HCT116 (cell line): Measurements from ENCODE around the gene POC1A. TPM values are rescaled to one million over a fixed set of nuclear protein-coding genes. Genes with fewer than 3 reads are reported as not detected.

ENCODE experiments used
- ATAC-seq: fragments of 200-7000 bp; cut with Tn5 transposase; 2 replicates; pipeline ENCODE4 v1.9.1; 2020; ENCODE audit warnings: mild to moderate bottlenecking, moderate library complexity
- BruUV-seq: library from RNA; stranded (reverse); fragments of 400-500 nt; replicated peaks from 2 replicates; lab custom pipeline; 2021; lab: Mats Ljungman, UMichigan
- CTCF ChIA-PET: fragments of 300-600 bp; sonication (Branson Sonifier 250); formaldehyde crosslinking; loops from one replicate; lab custom pipeline; 2021; ENCODE audit warnings: antibody characterized with exemption; lab: Charles Lee
- POLR2A ChIA-PET: fragments of 300-600, 350-600 bp; sonication (Branson Sonifier 250); formaldehyde crosslinking; loops from one replicate; lab custom pipeline; 2021; ENCODE audit warnings: antibody characterized with exemption; lab: Charles Lee
- RAD21 ChIA-PET, 2 experiments: fragments of 300-600 bp; sonication (Branson Sonifier 250); formaldehyde crosslinking; loops; one replicate each; lab custom pipeline; 2023; ENCODE audit warnings: low total read pairs in 2 of 2; ENCODE audit not compliant: uncharacterized antibody in 2 of 2, unreplicated experiment in 2 of 2, low non-redundant PET in 1 of 2; lab: Charles Lee
- DNase-seq: peaks from one replicate; pipeline ENCODE4 v3.0.0-alpha.2; 2010; ENCODE audit warnings: low read depth, low spot score
- H2AFZ ChIP-seq: fragments of 200-600 bp; shearing (Covaris generic), sonication (generic); 2 replicates; pipeline ENCODE4 v1.6.1; 2017; ENCODE audit warnings: low read depth, mixed run types, mixed read lengths, antibody characterized with exemption, low read length; ENCODE audit not compliant: poor library complexity, severe bottlenecking
- H3K27ac ChIP-seq: 2 replicates; pipeline ENCODE4 v1.5.1; 2012; ENCODE audit warnings: low read depth, low read length
- H3K27me3 ChIP-seq: fragments of 200-600 bp; sonication (generic); 2 replicates; pipeline ENCODE4 v1.6.1; 2016; ENCODE audit warnings: mixed run types, low read length, mixed read lengths; ENCODE audit not compliant: insufficient read depth
- H3K36me3 ChIP-seq, 2 experiments: fragments of 200-500 bp in 1 of 2; fragments of 200-600 bp in 1 of 2; sonication (Bioruptor generic) in 1 of 2; sonication (generic) in 1 of 2; 2 replicates each; pipeline versions ENCODE4 v1.5.1 to v1.6.1; 2014 to 2016; ENCODE audit warnings: low read length in 2 of 2, inconsistent platforms in 1 of 2, mixed read lengths in 1 of 2, mixed run types in 1 of 2; ENCODE audit not compliant: insufficient read depth in 2 of 2, control insufficient read depth in 1 of 2
- H3K4me1 ChIP-seq, 2 experiments: fragments of 200-600 bp in 1 of 2; sonication (generic) in 1 of 2; 2 replicates each; pipeline versions ENCODE4 v1.5.1 to v1.6.1; 2012 to 2017; ENCODE audit warnings: low read length in 2 of 2, inconsistent platforms in 1 of 2, mild to moderate bottlenecking in 1 of 2, mixed read lengths in 1 of 2, mixed run types in 1 of 2, moderate library complexity in 1 of 2; ENCODE audit not compliant: insufficient read depth in 2 of 2, control insufficient read depth in 1 of 2
- H3K4me2 ChIP-seq: fragments of 200-600 bp; sonication (generic); 2 replicates; pipeline ENCODE4 v1.6.1; 2017; ENCODE audit warnings: mixed run types, low read length, mixed read lengths
- H3K4me3 ChIP-seq, 2 experiments: fragments of 200-600 bp in 1 of 2; sonication (generic) in 1 of 2; replicated peaks in 1 of 2; 2 replicates each; pipeline ENCODE4 v1.5.1; 2011 to 2016; ENCODE audit warnings: low read length in 2 of 2, control low read depth in 1 of 2, low read depth in 1 of 2, mild to moderate bottlenecking in 1 of 2, mixed read lengths in 1 of 2, mixed run types in 1 of 2
- H3K79me2 ChIP-seq: fragments of 200-600 bp; sonication (generic); 2 replicates; pipeline ENCODE4 v1.6.1; 2017; ENCODE audit warnings: mild to moderate bottlenecking, mixed run types, low read length, moderate library complexity, mixed read lengths; ENCODE audit not compliant: insufficient read depth
- H3K9ac ChIP-seq: fragments of 200-600 bp; sonication (generic); 2 replicates; pipeline ENCODE4 v1.6.1; 2016; ENCODE audit warnings: low read length, mixed read lengths
- H3K9me2 ChIP-seq: fragments of 200-600 bp; sonication (generic), shearing (Covaris generic); 2 replicates; pipeline ENCODE4 v1.6.1; 2017; ENCODE audit warnings: mixed run types, mild to moderate bottlenecking, moderate library complexity; ENCODE audit not compliant: insufficient read depth
- H3K9me3 ChIP-seq, 2 experiments: fragments of 200-500 bp in 1 of 2; fragments of 200-600 bp in 1 of 2; sonication (Bioruptor generic) in 1 of 2; sonication (generic) in 1 of 2; 2 replicates each; pipeline ENCODE4 v1.6.1; 2014 to 2017; ENCODE audit warnings: low read length in 2 of 2, mixed read lengths in 2 of 2, inconsistent platforms in 1 of 2, low read depth in 1 of 2, mild to moderate bottlenecking in 1 of 2, mixed run types in 1 of 2, moderate library complexity in 1 of 2; ENCODE audit not compliant: control insufficient read depth in 1 of 2, insufficient read depth in 1 of 2
- H4K20me1 ChIP-seq: fragments of 200-600 bp; sonication (generic), shearing (Covaris generic); 2 replicates; pipeline ENCODE4 v1.6.1; 2017; ENCODE audit warnings: mixed run types, mild to moderate bottlenecking, moderate library complexity; ENCODE audit not compliant: insufficient read depth
- CEBPB ChIP-seq: IDR thresholded peaks from 2 replicates; pipeline ENCODE4 v1.6.1; 2012; ENCODE audit warnings: low read depth
- EGR1 ChIP-seq: IDR thresholded peaks from 2 replicates; pipeline ENCODE4 v1.6.1; 2012; ENCODE audit warnings: low read depth
- ELF1 ChIP-seq: IDR thresholded peaks from 2 replicates; pipeline ENCODE4 v1.6.1; 2012; ENCODE audit warnings: low read depth, borderline replicate concordance
- EZH2 ChIP-seq: fragments of 200-600 bp; sonication (generic); IDR thresholded peaks from 2 replicates; pipeline ENCODE4 v1.6.1; 2017; ENCODE audit warnings: antibody characterized with exemption, mixed run types
- EZH2phosphoT487 ChIP-seq: fragments of 200-600 bp; IDR thresholded peaks from 2 replicates; pipeline ENCODE4 v1.6.1; 2018; ENCODE audit warnings: antibody characterized with exemption, borderline replicate concordance
- FOSL1 ChIP-seq: IDR thresholded peaks from 2 replicates; pipeline ENCODE4 v1.6.1; 2012; ENCODE audit warnings: low read depth
- JUND ChIP-seq: IDR thresholded peaks from 2 replicates; pipeline ENCODE4 v1.6.1; 2012
- POLR2AphosphoS5 ChIP-seq: IDR thresholded peaks from 2 replicates; pipeline ENCODE4 v1.6.1; 2011; ENCODE audit warnings: mild to moderate bottlenecking, low read depth, low read length, moderate library complexity
- RAD21 ChIP-seq: IDR thresholded peaks from 2 replicates; pipeline ENCODE4 v1.6.1; 2012; ENCODE audit warnings: low read depth, mild to moderate bottlenecking
- SP1 ChIP-seq: IDR thresholded peaks from 2 replicates; pipeline ENCODE4 v1.6.1; 2012; ENCODE audit warnings: low read depth
- SRF ChIP-seq: IDR thresholded peaks from 2 replicates; pipeline ENCODE4 v1.6.1; 2012; ENCODE audit warnings: low read depth
- YY1 ChIP-seq: IDR thresholded peaks from 2 replicates; pipeline ENCODE4 v1.6.1; 2011; ENCODE audit warnings: low read length, low read depth, moderate library complexity, mild to moderate bottlenecking; ENCODE audit not compliant: insufficient replicate concordance; ENCODE audit errors: extremely low read depth
- ZFX ChIP-seq: fragments of 450-650 bp; IDR thresholded peaks from 2 replicates; pipeline ENCODE4 v1.6.1; 2017
- ZNF274 ChIP-seq: fragments of 200-500 bp; sonication (Bioruptor generic); IDR thresholded peaks from 2 replicates; pipeline ENCODE4 v1.6.1; 2014; ENCODE audit warnings: mild to moderate bottlenecking, low read depth, low read length, inconsistent platforms
- intact Hi-C: fragments of 100-400 bp; cut with micrococcal nuclease; formaldehyde crosslinking; loops from 2 replicates; pipeline ENCODE4 v1.10.0; 2022
- total RNA-seq: library from RNA; stranded (reverse); gene quantifications from one replicate; pipeline ENCODE4 v1.2.1, GENCODE V29; 2021; ENCODE audit not compliant: unreplicated experiment
- TF ChIP-seq, protein P1 (sequence below): IDR thresholded peaks from 2 replicates; pipeline ENCODE4 v1.6.1; 2012
- TF ChIP-seq, protein P2 (sequence below): IDR thresholded peaks from 2 replicates; pipeline ENCODE4 v1.6.1; 2012; ENCODE audit warnings: low read depth
- TF ChIP-seq, protein P3 (sequence below): IDR thresholded peaks from 2 replicates; pipeline ENCODE4 v1.6.1; 2012
- TF ChIP-seq, protein P4 (sequence below): IDR thresholded peaks from 2 replicates; pipeline ENCODE4 v1.6.1; 2011; ENCODE audit warnings: mild to moderate bottlenecking, low read length, moderate library complexity; ENCODE audit not compliant: insufficient replicate concordance; ENCODE audit errors: extremely low read depth

The POC1A gene
- total RNA-seq, 1 experiment from 2014 or later = 34.0 TPM

DNA sequence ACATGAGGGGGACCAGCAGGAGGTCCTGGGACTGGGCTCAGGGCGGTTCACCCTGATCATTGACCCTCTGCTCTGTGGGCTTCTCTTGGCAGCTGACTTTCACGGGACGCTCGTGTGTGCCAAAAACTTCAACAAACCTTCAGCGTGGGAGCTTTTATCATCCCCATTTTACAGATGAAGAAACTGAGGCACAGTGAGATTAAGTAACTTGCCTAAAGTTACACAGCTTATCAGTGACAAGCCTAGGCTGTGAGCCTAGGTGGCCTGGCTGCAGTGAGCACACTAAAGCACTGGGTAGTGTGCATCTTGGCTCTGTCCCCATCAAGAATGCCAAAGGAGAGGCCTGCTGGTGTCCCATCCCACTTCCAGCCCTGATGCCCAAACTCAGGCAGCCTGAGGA, 74.3 kb downstream of the POC1A start:
- DNase-seq (no peak), ATAC-seq (no peak)
- CTCF ChIA-PET = no interaction called here
- H3K9ac ChIP-seq = no peak overlapping the region
- H3K79me2 ChIP-seq = no peaks in the 10 kb centered on the region
- no peaks in the 10 kb centered on the region for H4K20me1 ChIP-seq
- intact Hi-C loops = no loop called here
- RAD21 ChIA-PET = no interaction called here
- no peak overlapping the region for H3K4me2 ChIP-seq
- no TSS peak for BruUV-seq
- H3K4me1 ChIP-seq = no peaks in the 10 kb centered on the region
- no peak overlapping the region for H2AFZ ChIP-seq
- H3K9me2 ChIP-seq = no peaks in the 10 kb centered on the region
- no peaks in the 10 kb centered on the region; a peak in 1 of 4 replicates for H3K36me3 ChIP-seq
- no peak overlapping the region for H3K27ac ChIP-seq
- POLR2A ChIA-PET = no interaction called here
- H3K27me3 ChIP-seq = no peaks in the 10 kb centered on the region
- no peak for TF ChIP-seq EGR1
- no peak for TF ChIP-seq CEBPB
- no peak for TF ChIP-seq POLR2AphosphoS5
- TF ChIP-seq RAD21 = no peak
- TF ChIP-seq, protein P1, sequence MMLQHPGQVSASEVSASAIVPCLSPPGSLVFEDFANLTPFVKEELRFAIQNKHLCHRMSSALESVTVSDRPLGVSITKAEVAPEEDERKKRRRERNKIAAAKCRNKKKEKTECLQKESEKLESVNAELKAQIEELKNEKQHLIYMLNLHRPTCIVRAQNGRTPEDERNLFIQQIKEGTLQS = no peak
- TF ChIP-seq, protein P2, sequence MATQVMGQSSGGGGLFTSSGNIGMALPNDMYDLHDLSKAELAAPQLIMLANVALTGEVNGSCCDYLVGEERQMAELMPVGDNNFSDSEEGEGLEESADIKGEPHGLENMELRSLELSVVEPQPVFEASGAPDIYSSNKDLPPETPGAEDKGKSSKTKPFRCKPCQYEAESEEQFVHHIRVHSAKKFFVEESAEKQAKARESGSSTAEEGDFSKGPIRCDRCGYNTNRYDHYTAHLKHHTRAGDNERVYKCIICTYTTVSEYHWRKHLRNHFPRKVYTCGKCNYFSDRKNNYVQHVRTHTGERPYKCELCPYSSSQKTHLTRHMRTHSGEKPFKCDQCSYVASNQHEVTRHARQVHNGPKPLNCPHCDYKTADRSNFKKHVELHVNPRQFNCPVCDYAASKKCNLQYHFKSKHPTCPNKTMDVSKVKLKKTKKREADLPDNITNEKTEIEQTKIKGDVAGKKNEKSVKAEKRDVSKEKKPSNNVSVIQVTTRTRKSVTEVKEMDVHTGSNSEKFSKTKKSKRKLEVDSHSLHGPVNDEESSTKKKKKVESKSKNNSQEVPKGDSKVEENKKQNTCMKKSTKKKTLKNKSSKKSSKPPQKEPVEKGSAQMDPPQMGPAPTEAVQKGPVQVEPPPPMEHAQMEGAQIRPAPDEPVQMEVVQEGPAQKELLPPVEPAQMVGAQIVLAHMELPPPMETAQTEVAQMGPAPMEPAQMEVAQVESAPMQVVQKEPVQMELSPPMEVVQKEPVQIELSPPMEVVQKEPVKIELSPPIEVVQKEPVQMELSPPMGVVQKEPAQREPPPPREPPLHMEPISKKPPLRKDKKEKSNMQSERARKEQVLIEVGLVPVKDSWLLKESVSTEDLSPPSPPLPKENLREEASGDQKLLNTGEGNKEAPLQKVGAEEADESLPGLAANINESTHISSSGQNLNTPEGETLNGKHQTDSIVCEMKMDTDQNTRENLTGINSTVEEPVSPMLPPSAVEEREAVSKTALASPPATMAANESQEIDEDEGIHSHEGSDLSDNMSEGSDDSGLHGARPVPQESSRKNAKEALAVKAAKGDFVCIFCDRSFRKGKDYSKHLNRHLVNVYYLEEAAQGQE = no peak
- TF ChIP-seq ZNF274 = no peak
- TF ChIP-seq JUND = no peak
- no peak for TF ChIP-seq ZFX
- TF ChIP-seq, protein P3, sequence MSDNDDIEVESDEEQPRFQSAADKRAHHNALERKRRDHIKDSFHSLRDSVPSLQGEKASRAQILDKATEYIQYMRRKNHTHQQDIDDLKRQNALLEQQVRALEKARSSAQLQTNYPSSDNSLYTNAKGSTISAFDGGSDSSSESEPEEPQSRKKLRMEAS = no peak
- TF ChIP-seq SRF = no peak
- TF ChIP-seq EZH2phosphoT487 = no peak
- TF ChIP-seq ELF1 = no peak
- no peak for TF ChIP-seq EZH2
- TF ChIP-seq SP1 = no peak
- TF ChIP-seq, protein P4, sequence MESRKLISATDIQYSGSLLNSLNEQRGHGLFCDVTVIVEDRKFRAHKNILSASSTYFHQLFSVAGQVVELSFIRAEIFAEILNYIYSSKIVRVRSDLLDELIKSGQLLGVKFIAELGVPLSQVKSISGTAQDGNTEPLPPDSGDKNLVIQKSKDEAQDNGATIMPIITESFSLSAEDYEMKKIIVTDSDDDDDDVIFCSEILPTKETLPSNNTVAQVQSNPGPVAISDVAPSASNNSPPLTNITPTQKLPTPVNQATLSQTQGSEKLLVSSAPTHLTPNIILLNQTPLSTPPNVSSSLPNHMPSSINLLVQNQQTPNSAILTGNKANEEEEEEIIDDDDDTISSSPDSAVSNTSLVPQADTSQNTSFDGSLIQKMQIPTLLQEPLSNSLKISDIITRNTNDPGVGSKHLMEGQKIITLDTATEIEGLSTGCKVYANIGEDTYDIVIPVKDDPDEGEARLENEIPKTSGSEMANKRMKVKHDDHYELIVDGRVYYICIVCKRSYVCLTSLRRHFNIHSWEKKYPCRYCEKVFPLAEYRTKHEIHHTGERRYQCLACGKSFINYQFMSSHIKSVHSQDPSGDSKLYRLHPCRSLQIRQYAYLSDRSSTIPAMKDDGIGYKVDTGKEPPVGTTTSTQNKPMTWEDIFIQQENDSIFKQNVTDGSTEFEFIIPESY = no peak
- no peak for TF ChIP-seq YY1
- TF ChIP-seq FOSL1 = no peak
- H3K4me3 ChIP-seq = no peak overlapping the region
- H3K9me3 ChIP-seq = no peaks in the 10 kb centered on the region
